Fibroblast of the aortic adventitia (primary cell): ENCODE data around the gene ZIC4. TPM values are rescaled to one million over a fixed set of nuclear protein-coding genes. Genes with fewer than 3 reads are reported as not detected.

Source experiments
- DNase-seq: peaks from one replicate; pipeline ENCODE4 v3.0.0-alpha.2; 2010; ENCODE audit warnings: low read depth
- H3K4me3 ChIP-seq: 2 replicates; pipeline ENCODE4 v1.5.1; 2011; ENCODE audit warnings: low read depth, mild to moderate bottlenecking, control low read depth, low read length, moderate library complexity
- total RNA-seq: library from RNA; depleted of rRNA; stranded (reverse); fragments of >200 nt; gene quantifications from 2 replicates; pipeline ENCODE4 v1.2.3, GENCODE V29; 2012; ENCODE audit warnings: low replicate concordance
- TF ChIP-seq, protein P1 (sequence below): IDR thresholded peaks from 2 replicates; pipeline ENCODE4 v1.5.1; 2011; ENCODE audit warnings: mild to moderate bottlenecking, low read length, control low read depth, inconsistent platforms; ENCODE audit not compliant: insufficient read depth

The ZIC4 gene
- total RNA-seq, 1 donor: not detected

DNA sequence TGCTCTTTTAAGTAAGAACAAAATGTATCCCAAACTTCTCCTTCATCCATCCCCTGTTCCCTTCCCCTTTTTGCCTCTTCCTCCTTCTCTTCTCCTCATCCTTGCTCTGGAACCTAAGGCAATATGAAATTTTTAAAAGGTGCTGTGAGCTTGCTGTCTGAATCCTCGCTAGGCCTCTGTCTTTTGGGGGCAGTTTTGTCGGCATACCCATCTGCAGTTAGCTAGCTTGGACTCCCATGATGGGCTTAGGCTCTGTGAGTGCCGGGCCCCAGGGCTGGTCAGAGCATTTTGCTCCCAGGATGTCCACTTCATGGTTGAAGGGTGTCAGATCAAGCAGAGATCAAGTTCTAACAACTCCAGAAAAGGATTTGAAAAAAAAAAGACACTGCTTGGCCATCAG, 21.4 kb upstream of the ZIC4 start:
- no peak for DNase-seq
- TF ChIP-seq, protein P1, sequence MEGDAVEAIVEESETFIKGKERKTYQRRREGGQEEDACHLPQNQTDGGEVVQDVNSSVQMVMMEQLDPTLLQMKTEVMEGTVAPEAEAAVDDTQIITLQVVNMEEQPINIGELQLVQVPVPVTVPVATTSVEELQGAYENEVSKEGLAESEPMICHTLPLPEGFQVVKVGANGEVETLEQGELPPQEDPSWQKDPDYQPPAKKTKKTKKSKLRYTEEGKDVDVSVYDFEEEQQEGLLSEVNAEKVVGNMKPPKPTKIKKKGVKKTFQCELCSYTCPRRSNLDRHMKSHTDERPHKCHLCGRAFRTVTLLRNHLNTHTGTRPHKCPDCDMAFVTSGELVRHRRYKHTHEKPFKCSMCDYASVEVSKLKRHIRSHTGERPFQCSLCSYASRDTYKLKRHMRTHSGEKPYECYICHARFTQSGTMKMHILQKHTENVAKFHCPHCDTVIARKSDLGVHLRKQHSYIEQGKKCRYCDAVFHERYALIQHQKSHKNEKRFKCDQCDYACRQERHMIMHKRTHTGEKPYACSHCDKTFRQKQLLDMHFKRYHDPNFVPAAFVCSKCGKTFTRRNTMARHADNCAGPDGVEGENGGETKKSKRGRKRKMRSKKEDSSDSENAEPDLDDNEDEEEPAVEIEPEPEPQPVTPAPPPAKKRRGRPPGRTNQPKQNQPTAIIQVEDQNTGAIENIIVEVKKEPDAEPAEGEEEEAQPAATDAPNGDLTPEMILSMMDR: no peak
- no peak overlapping the region for H3K4me3 ChIP-seq

DNA sequence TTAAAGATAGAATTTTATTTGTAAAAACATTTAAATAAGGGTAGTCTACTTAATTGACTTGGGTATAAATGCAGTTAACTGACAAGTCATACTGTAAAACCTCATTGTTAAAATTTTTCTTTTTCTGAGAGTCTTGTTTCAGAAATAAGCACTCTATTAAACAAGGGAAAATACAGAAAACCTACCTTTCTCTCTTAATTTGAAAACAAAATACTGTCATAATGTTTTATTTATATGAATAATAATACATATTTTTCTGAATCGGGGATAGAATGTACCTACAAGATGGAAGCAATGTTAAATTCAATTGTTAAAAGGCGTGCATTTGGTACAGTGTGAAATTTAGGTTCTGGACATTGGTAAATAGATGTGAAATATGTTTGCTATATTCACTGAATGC, 20.6 kb upstream of the ZIC4 start:
- no peak for DNase-seq
- no peak overlapping the region for H3K4me3 ChIP-seq
- TF ChIP-seq, protein P1: no peak

DNA sequence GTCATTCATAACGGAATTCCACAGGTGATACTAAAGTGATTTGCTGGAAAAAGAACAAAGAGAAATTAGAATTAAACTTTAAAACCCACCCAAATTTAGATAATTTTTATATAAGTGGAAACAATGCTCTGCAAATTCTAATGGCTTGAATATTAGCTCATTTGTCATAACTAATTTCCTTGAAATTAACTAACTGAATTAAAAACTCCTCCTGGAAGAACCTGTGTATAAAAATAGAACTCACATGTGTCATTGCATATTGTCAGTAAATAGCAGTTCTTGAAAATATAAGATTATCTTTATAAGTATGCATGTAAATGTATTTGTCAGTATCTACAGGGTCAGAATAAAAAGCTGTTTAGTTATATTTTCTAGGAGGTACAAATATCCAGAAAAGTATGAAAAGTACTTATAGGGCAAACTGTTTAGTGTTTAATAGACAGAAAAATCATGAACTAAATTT, 19.1 kb upstream of the ZIC4 start:
- H3K4me3 ChIP-seq: no peak overlapping the region
- DNase-seq: no peak
- TF ChIP-seq, protein P1: no peak

DNA sequence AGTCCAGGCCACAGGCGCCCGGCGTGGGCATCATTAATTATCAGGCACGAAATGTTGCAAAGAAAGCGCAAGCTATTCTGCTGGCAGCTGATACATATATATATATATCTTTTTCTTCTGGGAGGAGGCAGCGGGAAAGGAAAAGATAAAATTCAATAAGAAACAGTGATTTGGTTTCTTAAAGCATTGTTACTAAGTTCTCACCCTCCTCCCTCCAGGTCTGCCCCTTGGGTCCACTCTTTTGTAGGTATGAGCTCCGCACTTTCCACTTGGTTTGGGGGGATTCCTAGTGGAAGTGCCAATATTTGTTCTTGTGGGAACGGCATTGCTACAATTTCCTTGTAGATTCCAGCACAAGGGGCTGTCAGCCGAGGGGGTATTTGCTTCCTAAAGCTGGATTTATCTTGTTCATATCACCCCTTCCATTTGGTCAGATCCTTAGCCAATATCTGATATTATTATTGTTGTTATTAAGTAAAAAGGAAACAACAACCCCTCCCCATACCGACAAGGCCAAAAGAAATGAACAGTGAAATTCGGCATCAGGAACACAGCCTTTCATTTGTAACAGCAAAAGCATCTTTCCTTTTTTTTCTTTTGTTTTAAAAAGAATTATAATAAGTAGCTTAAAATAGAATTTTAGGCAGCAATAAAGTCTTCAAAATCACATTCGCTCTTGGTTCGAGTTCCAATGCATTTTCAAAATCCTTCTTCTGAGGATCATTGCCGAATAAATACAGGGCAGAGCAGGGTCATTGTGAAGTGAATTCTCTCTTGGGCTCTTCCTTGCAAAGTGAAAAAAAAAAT, 18.4 kb upstream of the ZIC4 start:
- H3K4me3 ChIP-seq: no peak overlapping the region
- TF ChIP-seq, protein P1: no peak
- no peak for DNase-seq

DNA sequence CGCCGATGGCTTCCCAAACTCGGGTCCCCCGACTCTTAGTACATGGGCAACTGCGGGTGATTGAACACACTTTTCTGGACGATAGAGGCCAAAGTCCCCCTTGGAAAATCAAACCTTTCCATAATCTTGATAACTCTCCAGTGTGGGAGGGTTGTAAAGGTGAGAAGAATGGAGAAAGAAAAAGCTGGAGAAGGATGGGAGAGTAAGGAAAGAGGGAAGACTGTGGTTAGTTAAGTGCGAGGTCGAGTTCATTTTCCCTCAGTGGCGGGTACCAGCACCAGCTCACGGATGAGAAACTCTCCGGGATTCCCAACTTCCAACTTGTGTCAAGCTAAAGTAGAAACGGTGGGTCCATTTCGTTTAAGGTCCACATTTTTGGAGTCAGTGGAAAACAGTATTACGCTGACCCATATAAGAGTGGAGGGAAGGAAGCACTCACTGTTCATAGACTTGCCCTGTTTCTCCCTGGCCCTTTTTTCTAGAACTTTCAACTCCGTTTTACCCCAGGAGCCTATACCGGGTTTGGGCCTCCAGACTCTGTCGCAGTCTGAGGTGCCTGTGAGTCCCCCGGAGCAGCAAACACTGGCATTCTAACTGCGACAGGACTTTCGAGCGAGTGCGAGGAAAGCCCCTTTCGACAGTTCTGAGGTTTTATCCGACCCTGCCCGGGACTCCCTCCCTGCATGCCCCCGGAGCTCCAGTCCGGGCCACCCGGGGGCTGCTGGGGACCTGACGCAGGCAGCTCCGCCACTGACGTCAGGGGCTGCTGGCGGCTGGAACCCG, 17.6 kb upstream of the ZIC4 start:
- H3K4me3 ChIP-seq: no peak overlapping the region
- TF ChIP-seq, protein P1: no peak
- no peak for DNase-seq

DNA sequence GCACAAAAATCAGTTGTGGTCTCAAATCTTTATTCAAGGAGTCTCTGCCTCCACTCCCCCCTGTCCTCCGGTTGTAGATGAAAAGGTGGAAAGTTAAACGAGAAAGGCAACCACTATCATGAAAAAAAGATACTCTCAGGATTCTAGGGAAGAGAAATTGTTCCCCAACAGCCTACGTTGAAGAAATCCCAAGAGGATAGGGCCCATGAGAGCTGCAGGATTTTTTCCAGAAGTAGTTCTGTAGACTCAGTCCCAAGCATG, 17.1 kb upstream of the ZIC4 start:
- H3K4me3 ChIP-seq: no peak overlapping the region
- TF ChIP-seq, protein P1: no peak
- no peak for DNase-seq
